Neural cell (in vitro differentiated cells): ENCODE measurements around the gene HS2ST1. TPM values are rescaled to one million over a fixed set of nuclear protein-coding genes. Genes with fewer than 3 reads are reported as not detected.

Experiments used
- H2AFZ ChIP-seq: fragments of 200-600, 300-800 bp; sonication (generic), shearing (Covaris generic); 2 replicates; pipeline ENCODE4 v1.6.0; 2014; ENCODE audit warnings: low read depth, mild to moderate bottlenecking, antibody characterized with exemption, low read length, moderate library complexity
- H3F3A ChIP-seq: fragments of 200-600 bp; shearing (Covaris generic); 2 replicates; pipeline ENCODE4 v1.6.1; 2016; ENCODE audit warnings: mild to moderate bottlenecking, moderate library complexity, mixed read lengths, antibody characterized with exemption, low read length; ENCODE audit not compliant: insufficient read depth, poor library complexity, severe bottlenecking
- H3K27ac ChIP-seq: fragments of 200-600, 300-800 bp; sonication (generic), shearing (Covaris generic); 2 replicates; pipeline ENCODE4 v1.5.1; 2014; ENCODE audit warnings: mild to moderate bottlenecking, low read length, moderate library complexity
- H3K27me3 ChIP-seq: fragments of 300-800, 200-600 bp; sonication (generic), shearing (Covaris generic); 2 replicates; pipeline ENCODE4 v1.6.0; 2014; ENCODE audit warnings: mild to moderate bottlenecking, low read depth, low read length, moderate library complexity; ENCODE audit not compliant: insufficient read depth
- H3K36me3 ChIP-seq: fragments of 300-800, 200-600 bp; sonication (generic), shearing (Covaris generic); 2 replicates; pipeline ENCODE4 v1.5.1; 2014; ENCODE audit warnings: mild to moderate bottlenecking, antibody characterized with exemption, low read length, moderate library complexity; ENCODE audit not compliant: insufficient read depth
- H3K4me2 ChIP-seq: fragments of 300-800, 200-600 bp; sonication (generic), shearing (Covaris generic); 2 replicates; pipeline ENCODE4 v1.6.0; 2014; ENCODE audit warnings: mild to moderate bottlenecking, low read length
- H3K4me3 ChIP-seq: fragments of 300-800, 200-600 bp; sonication (generic), shearing (Covaris generic); 2 replicates; pipeline ENCODE4 v1.5.1; 2014; ENCODE audit warnings: mild to moderate bottlenecking, low read length, moderate library complexity
- H3K79me2 ChIP-seq: fragments of 200-600 bp; shearing (Covaris generic); replicated peaks from 2 replicates; pipeline ENCODE4 v1.6.0; 2014; ENCODE audit warnings: mild to moderate bottlenecking, low read length, moderate library complexity; ENCODE audit not compliant: insufficient read depth
- H3K9ac ChIP-seq: fragments of 300-800, 200-600 bp; sonication (generic), shearing (Covaris generic); 2 replicates; pipeline ENCODE4 v1.6.1; 2016; ENCODE audit warnings: mild to moderate bottlenecking, low read length, mixed read lengths
- H3K9me2 ChIP-seq: fragments of 200-600 bp; shearing (Covaris generic); 2 replicates; pipeline ENCODE4 v1.6.1; 2016; ENCODE audit warnings: mild to moderate bottlenecking, low read length, mixed read lengths; ENCODE audit not compliant: insufficient read depth
- H3K9me3 ChIP-seq: fragments of 200-600, 300-800 bp; sonication (generic), shearing (Covaris generic); 2 replicates; pipeline ENCODE4 v1.6.1; 2016; ENCODE audit warnings: mild to moderate bottlenecking, mixed run types, low read length, moderate library complexity, mixed read lengths
- H4K20me1 ChIP-seq: fragments of 200-600 bp; shearing (Covaris generic); 2 replicates; pipeline ENCODE4 v1.6.1; 2016; ENCODE audit warnings: mild to moderate bottlenecking, mixed run types; ENCODE audit not compliant: insufficient read depth
- CTCF ChIP-seq: fragments of 450-650 bp; IDR thresholded peaks from 2 replicates; pipeline ENCODE4 v1.5.1; 2014; ENCODE audit warnings: antibody characterized with exemption, mild to moderate bottlenecking, moderate library complexity; ENCODE audit not compliant: poor library complexity, severe bottlenecking
- EP300 ChIP-seq: fragments of 450-650 bp; conservative IDR thresholded peaks from 2 replicates; pipeline ENCODE4 v1.6.1; 2014; ENCODE audit warnings: antibody characterized with exemption, mild to moderate bottlenecking, moderate library complexity; ENCODE audit not compliant: poor library complexity, severe bottlenecking
- EZH2 ChIP-seq: fragments of 200-600, 300-800 bp; shearing (Covaris generic), sonication (generic); IDR thresholded peaks from 2 replicates; pipeline ENCODE4 v1.6.1; 2014; ENCODE audit warnings: antibody characterized with exemption, low read length, borderline replicate concordance, mild to moderate bottlenecking; ENCODE audit not compliant: insufficient read depth, poor library complexity, severe bottlenecking
- MXI1 ChIP-seq: fragments of 450-650 bp; conservative IDR thresholded peaks from 2 replicates; pipeline ENCODE4 v1.6.1; 2014; ENCODE audit warnings: antibody characterized with exemption, mild to moderate bottlenecking; ENCODE audit not compliant: poor library complexity, severe bottlenecking
- POLR2AphosphoS5 ChIP-seq: IDR thresholded peaks from 2 replicates; pipeline ENCODE4 v1.6.1; 2012
- RAD21 ChIP-seq: fragments of 450-650 bp; conservative IDR thresholded peaks from 2 replicates; pipeline ENCODE4 v1.6.1; 2014; ENCODE audit warnings: antibody characterized with exemption, mild to moderate bottlenecking, moderate library complexity
- REST ChIP-seq: IDR thresholded peaks from 2 replicates; pipeline ENCODE4 v1.6.1; 2012; ENCODE audit warnings: borderline replicate concordance
- SMC3 ChIP-seq: fragments of 450-650 bp; conservative IDR thresholded peaks from 2 replicates; pipeline ENCODE4 v1.6.1; 2014; ENCODE audit warnings: antibody characterized with exemption, mild to moderate bottlenecking, moderate library complexity; ENCODE audit not compliant: poor library complexity
- TAF1 ChIP-seq: IDR thresholded peaks from 2 replicates; pipeline ENCODE4 v1.6.1; 2012; ENCODE audit warnings: low read depth
- polyA plus RNA-seq: library from polyadenylated mRNA; depleted of rRNA; stranded (reverse); fragments of >200 nt; gene quantifications from 2 replicates; pipeline ENCODE4 v1.2.3, GENCODE V29; 2014

The HS2ST1 gene
- polyA plus RNA-seq, 1 donor from 2014 or later = 24.7 TPM

GRCh38 chr1:86872086-86872485, 42.3 kb upstream of the HS2ST1 start:
- Histone ChIP-seq H3K9me2 (no peaks in the 10 kb centered on the region), H3K9me3 (no peaks in the 10 kb centered on the region), H3K27me3 (no peaks in the 10 kb centered on the region), H3K4me3 (no peak overlapping the region), H3K27ac (no peak overlapping the region), H2AFZ (no peak overlapping the region), H3K79me2 (no peaks in the 10 kb centered on the region), H3K4me2 (no peak overlapping the region), H3K9ac (no peak overlapping the region), H3F3A (no peaks in the 10 kb centered on the region), H3K36me3 (no peaks in the 10 kb centered on the region), H4K20me1 (no peaks in the 10 kb centered on the region)
- TF ChIP-seq RAD21 (no peak), POLR2AphosphoS5 (no peak), EZH2 (no peak)

- no peak for TF ChIP-seq MXI1
- Histone ChIP-seq H4K20me1 (no peaks in the 10 kb centered on the region), H3K27ac (no peak overlapping the region), H3K79me2 (no peaks in the 10 kb centered on the region), H3K4me3 (no peak overlapping the region), H3K9ac (no peak overlapping the region), H3F3A (no peaks in the 10 kb centered on the region), H3K9me2 (no peaks in the 10 kb centered on the region), H3K4me2 (no peak overlapping the region), H3K36me3 (no peaks in the 10 kb centered on the region), H2AFZ (no peak overlapping the region), H3K27me3 (no peaks in the 10 kb centered on the region), H3K9me3 (no peaks in the 10 kb centered on the region)
These were observed 38.7 kb upstream of the HS2ST1 start for GRCh38 chr1:86875722-86876121.

- Histone ChIP-seq H2AFZ (no peak overlapping the region), H3K4me2 (no peak overlapping the region), H3K27ac (no peak overlapping the region), H3K4me3 (no peak overlapping the region), H3K9me2 (no peaks in the 10 kb centered on the region), H4K20me1 (no peaks in the 10 kb centered on the region), H3K27me3 (no peaks in the 10 kb centered on the region), H3F3A (no peaks in the 10 kb centered on the region), H3K9ac (no peak overlapping the region), H3K36me3 (no peaks in the 10 kb centered on the region), H3K79me2 (peaks cover 8% of the 10 kb centered on the region), H3K9me3 (no peaks in the 10 kb centered on the region)
- no peak for TF ChIP-seq TAF1
- TF ChIP-seq EZH2 = no peak
- TF ChIP-seq MXI1 = no peak
These were observed 26.8 kb upstream of the HS2ST1 start for GRCh38 chr1:86887479-86888162.

GRCh38 chr1:86888327-86888726, 26.1 kb upstream of the HS2ST1 start:
- peaks cover 7% of the 10 kb centered on the region for H3K79me2 ChIP-seq
- no peaks in the 10 kb centered on the region for H3K9me3 ChIP-seq
- H3K36me3 ChIP-seq = no peaks in the 10 kb centered on the region
- H4K20me1 ChIP-seq = no peaks in the 10 kb centered on the region
- no peaks in the 10 kb centered on the region for H3K9me2 ChIP-seq
- H3F3A ChIP-seq = no peaks in the 10 kb centered on the region
- no peak overlapping the region for H3K4me3 ChIP-seq
- TF ChIP-seq TAF1 (no peak), SMC3 (no peak), MXI1 (no peak), EZH2 (no peak), EP300 (no peak), POLR2AphosphoS5 (no peak), REST (no peak), CTCF (no peak), RAD21 (no peak)
- H3K27me3 ChIP-seq = no peaks in the 10 kb centered on the region
- H3K27ac ChIP-seq = no peak overlapping the region
- H3K9ac ChIP-seq = no peak overlapping the region
- no peak overlapping the region for H3K4me2 ChIP-seq
- no peak overlapping the region for H2AFZ ChIP-seq
